CD4-positive, alpha-beta T cell treated with Interleukin-15 for 4 hours (primary cell): ENCODE measurements around the gene PDGFRB.

Experiments
- DNase-seq: peaks from one replicate; pipeline ENCODE4 v3.0.0-alpha.2; 2020; ENCODE audit warnings: low spot score

The PDGFRB gene

DNA sequence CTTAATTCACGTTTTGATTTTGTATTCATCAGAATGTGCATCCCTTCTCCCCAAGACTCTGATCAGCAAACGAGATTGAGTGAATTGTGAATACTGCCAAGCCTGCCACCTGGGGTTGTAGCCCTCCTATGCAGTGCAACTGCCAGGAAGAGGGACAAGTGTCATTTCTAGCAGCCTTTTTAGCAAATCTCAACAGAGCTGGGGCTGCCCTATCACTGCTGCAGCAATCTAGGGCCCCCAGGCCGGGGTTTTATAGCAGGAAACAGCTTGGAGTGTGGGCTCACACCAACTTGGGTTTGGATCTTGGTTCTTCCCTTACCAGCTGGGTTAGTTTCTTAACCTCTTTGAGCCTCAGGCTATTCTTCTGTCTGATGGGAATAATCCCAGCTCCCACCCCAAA lies 73.3 kb downstream of the PDGFRB start:
- no peak for DNase-seq

DNA sequence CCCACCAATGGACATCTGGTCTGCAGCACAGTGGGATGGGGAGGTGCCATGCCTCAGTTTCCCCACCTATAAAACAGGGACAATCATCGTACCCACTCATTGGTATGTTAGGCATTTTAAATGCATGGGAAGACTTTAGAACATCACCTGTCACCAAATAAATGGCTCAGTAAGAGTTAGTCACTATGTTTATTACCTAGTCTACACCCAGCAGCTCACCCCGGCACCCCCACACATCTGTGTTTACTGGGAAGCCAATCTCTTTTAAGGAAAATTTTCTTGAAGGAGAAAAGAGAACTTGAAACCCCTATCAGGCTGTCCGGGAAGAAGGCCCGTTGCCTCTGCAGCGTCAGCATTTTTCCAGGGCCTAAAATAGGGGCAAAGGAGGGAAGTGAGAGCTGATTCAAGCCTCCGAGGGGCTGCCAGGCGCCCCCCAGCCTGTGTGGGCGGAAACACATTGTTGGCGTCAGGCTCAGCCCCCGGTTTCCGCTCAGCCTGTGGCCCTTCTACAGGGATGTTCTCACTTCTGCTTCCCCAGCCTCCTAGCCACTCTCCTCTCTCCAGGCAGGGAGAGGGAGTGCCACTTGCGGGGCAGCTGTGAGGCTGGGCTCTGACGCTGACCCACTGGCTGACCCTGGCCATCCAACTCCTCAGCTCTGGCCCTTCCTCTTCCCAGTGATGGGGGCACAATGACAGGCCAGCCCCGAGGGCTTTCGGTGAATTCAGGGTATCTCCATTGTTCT lies 73.9 kb downstream of the PDGFRB start:
- no peak for DNase-seq

GRCh38 chr5:150080696-150081435 lies 74.8 kb downstream of the PDGFRB start:
- DNase-seq: no peak

DNA sequence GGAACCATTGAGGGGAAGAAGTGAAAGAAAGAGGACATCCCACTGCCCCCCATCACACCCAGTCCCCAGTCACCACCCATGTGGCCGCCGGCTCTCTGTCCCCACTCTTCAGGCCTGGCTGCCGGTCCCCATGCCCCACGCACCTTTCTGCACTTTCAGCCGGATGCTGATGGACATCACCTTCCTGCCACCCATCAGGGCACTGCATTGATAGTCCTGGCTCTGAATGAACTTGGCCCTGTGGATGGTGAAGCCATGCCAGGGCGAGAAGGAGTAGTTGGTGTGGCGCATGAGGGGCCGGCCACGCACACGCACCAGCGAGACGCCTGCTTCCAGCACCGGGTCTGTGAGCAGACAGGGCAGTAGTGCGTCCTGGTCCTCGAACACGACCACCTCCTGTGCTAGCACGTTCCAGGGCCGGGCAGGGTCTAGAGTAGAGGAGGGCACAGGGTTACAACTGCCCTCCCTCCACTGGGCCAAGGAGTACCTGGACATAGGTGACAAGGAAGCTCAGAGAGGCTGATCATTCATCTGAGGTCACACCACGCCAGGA lies 75.7 kb downstream of the PDGFRB start:
- no peak for DNase-seq

DNA sequence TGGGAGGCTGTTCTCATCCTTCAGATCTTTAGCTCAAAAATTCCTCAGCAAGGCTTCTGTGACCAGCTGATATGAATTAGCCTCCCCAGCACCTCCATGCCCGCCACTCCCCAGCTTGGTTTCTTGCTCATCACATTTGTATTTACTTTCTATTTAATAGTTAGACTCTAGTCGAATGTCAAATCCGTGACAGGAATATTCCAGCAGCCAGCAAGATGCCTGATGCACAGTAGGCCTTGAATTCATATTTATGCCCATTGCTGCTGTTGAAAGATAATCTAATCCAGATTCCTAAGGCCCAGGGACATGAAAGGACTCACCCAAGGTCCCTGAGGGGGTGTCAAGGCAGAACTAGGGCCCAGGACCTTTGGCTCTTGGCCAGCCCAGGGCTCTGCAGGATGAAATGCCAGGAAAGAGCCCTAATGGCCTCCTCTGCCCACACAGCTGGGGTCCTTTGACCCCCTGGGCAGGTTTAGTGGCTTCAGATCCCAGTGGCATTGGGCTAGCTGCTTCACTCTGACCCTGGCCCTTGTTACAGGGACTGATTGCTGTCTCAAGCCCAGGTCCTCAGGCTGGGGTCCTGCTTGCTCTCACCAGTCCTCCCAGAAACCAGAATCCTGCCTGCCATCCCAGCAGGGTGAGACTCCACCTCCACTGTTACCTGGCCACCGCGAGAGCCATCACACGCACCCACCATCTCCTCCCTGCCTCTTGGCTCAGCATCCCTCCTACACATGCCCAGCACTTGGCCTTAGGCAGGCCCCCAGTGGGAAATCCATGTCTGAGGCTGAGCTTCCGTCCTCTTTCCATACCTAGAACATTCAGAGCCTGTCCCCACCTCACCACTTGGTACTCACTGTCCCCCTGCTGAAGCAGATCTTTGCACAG lies 76.6 kb downstream of the PDGFRB start:
- DNase-seq: no peak

DNA sequence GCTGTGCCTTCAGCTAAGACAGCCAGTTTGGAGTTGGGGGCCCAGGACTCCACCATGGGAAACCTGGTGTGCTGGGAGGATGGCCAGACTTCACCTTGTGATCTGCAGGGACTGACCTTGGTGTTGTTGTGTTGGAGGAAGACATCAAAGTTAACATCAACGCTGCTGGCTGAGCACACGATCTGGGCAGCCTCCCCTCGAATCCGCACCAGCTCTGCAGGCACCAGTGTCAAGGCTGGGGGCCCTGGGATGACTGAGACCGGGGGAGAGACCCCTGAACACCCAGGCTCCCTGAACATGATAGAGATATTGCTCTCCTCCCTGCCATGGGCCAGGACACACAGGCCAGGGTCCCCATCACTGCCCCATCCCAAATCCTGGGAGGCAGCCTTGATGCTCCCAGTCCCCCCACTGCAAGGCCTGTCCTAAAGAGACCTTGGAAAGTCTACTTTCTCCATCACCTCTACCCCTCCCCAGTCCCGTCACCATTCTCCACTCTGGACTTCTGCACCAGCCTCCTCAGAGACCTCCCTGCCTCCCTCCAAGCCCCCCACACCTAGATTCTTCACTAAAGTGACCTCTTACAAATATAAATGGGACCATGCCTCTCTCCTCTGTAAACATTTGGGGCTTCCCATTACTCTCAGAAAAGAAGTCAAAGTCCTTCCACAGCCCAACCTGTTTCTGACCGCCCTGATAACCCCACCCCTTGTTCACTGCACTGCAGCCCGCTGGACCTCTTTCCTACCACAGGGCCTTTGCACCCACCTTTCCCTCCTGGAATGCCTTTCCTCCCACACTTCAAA lies 77.4 kb downstream of the PDGFRB start:
- DNase-seq: no peak

DNA sequence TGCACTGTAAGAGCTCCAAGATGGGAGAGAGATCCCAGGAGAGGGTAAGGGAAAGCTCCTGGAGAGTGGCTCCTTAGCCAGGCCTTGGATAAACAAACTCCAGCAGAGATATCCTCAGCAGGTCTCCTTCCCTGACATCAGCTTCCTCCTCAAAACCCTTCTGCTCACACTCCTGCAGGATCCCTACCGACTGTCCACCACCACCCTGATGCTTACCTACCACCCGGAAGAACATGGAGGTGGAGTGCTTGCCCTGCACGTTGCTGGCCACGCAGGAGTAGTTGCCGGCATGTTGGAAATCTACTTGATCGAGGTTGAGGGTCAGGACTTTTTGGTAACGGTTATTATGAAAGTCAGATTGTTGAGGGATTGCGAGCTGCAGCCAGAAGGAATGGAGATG lies 78.6 kb downstream of the PDGFRB start:
- DNase-seq: no peak

- no peak for DNase-seq
Measured at GRCh38 chr5:150075806-150076205, 79.8 kb downstream of the PDGFRB start.

DNA sequence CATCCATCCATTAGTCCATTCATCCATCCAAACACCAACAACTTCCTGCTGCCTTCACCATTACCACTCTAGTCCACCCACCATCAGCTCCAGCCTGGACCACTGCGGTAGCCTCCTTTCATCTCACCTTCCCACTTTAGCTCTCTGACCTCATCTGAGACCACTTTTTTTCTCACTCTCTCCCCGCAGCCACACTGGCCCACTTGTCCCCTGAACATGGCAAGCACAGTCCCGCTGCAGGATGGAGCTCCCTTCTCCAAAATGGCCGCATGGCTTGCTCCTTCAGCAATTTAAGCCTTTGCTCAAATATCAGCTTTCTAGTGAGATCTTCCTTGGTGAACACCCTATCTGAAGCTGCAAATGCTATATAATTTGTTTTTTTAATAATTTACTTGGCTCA lies 80.4 kb downstream of the PDGFRB start:
- DNase-seq: no peak

DNA sequence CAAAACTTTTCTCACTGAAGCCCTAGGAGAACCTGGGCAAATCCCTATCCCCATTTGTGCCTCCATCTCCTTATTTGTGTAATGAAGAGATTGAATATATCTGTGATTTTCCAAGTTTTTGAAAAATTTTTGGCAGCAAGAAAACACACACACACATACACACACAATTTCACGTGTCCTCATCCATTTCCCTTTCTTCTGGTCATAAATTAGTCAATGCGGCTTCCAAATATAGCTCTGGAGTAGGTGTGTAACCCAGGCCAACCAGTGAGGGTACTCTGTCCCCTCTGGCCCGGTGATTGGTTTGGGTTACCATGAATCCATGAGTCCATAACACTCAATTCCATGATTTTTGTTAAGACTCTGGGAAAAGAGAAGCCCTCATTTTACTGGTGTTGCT lies 82.0 kb downstream of the PDGFRB start:
- DNase-seq: no peak

GRCh38 chr5:150073086-150073625 lies 82.5 kb downstream of the PDGFRB start:
- no peak for DNase-seq

DNA sequence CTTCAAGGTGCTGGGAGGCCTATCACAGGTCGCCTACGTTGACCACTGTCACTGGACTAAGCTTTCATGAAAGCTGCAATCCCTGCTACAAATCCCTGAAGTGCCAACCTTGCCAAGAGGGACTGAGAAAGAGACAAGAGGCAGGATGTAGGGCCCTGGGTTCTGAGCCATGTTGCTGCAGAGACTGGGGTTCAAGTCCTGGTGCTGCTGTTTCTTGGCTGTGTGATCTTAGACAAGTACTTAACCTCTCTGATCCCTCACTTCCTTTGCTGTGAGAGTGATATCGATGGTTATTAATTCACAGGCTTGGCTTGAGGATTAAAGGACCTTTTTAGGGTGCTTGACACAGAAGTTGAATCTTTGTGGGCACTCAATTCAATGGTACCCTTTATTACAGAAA lies 84.8 kb downstream of the PDGFRB start:
- no peak for DNase-seq

GRCh38 chr5:150069672-150070627 lies 85.7 kb downstream of the PDGFRB start:
- DNase-seq: no peak

- no peak for DNase-seq
Measured at GRCh38 chr5:150068961-150069645, 86.5 kb downstream of the PDGFRB start.

GRCh38 chr5:150068472-150068871 lies 87.2 kb downstream of the PDGFRB start:
- no peak for DNase-seq

GRCh38 chr5:150068071-150068470 lies 87.6 kb downstream of the PDGFRB start:
- DNase-seq: no peak

GRCh38 chr5:150067405-150067960 lies 88.2 kb downstream of the PDGFRB start:
- no peak for DNase-seq

DNA sequence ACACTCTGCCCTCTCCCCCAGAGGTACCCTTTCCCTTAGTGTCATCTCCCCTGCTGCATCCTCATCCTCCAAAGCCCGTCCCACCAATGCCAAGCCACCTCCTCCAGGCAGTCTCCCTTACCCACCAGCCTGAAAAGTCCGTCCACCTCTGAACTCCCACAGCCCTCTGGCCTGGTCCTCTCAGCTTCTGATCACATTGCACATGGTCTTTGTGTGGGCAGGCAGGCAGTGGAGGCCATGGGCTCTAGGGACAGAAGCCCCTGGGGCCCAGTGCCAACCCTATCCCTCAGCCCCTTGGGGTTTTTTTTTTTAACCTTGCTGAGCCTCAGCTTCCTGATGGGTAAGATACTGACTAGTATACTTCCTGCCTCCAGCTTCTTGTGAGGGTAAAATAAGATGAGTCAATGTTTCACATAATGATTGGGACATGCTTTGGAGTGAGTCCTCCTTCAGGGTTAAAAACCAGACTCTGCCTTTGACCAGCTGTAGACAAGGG lies 88.7 kb downstream of the PDGFRB start:
- DNase-seq: no peak

DNA sequence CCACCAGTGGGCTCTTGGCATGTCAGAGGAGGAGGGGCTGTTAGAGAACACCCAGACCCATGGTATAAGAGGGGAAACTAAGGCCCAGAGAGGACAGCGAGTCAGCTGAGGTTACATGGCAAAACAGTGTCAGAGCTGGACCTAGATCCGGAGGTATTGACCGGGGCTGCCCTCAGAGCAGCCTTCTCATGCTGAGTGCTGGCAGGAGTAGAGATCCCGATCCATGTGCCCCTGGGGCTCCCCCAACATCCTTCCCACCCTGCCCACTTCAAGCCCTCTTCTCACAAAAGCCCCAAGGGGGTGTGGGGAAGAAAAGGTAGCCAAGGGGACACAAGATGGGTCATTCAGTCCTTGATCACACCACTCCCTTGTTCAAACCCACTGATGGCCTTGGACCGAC lies 89.2 kb downstream of the PDGFRB start:
- no peak for DNase-seq
